Hematopoietic multipotent progenitor cell treated with erythropoietin and hydrocortisone succinate and interleukin-3 and kit ligand, for 17 days (in vitro differentiated cells): ENCODE results near the gene CRNN.

ENCODE experiments used
- DNase-seq: peaks from one replicate; pipeline ENCODE4 v3.0.0-alpha.2; 2015; ENCODE audit warnings: low spot score

Gene CRNN

DNA sequence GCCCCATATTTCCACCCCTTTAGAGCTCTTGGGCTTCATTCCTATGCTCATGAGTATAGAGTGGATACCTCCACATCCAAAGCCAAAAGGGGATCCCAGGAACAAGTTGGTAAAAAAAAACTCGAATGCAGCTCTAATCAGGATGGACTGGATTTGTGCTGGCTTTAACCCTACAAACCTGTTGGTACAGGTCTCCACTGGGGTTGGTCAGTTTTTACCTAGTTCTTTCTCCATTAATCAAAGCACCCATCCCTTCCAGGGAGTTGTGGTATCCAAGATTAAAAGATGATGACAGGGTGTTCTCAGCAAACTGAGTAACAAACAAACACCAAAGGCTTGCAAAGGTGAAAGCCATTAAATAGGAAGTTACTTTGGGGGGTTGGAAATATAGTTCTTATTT lies 5.9 kb upstream of the CRNN start:
- DNase-seq: no peak

DNA sequence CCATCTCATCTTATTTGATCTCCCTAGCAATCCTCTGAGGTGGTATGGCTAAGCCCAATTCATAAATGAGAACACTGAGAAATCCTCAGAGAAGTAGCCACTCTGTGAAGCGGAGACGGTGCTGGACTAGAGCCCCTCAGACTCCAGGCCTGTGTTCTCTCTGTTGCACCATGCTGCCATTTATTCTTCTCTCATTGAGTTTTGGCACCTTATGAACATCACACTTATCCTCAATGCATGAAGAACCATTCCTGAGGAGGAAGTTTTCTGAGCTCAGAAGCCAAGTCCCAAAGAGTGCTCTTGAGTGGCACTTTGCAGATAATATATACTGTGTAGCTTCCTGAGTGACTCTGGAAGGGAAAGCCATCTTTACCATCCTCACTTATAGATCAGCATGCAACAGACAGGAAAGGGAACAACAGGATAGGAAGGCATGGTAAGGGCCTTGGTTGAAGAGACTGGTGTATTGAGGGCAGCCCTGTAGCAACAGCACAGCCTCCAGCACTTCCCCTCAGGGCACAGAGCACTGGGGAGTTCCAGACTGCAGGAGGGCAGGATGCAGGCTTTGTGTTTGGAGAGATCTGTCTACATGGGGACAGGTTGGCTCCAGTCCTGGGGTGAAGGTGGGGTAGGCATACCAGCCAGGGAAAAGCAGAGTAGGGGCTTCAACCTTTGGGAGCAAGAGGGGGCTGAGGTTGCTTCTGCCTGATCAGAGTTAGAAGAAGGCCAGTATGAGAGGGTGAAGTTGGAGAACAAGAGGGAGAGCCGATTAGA lies 1.6 kb upstream of the CRNN start:
- DNase-seq: no peak

GRCh38 chr1:152412756-152413155 lies 1.3 kb downstream of the CRNN start:
- no peak for DNase-seq

GRCh38 chr1:152411134-152411533 lies 2.9 kb downstream of the CRNN start:
- DNase-seq: no peak

DNA sequence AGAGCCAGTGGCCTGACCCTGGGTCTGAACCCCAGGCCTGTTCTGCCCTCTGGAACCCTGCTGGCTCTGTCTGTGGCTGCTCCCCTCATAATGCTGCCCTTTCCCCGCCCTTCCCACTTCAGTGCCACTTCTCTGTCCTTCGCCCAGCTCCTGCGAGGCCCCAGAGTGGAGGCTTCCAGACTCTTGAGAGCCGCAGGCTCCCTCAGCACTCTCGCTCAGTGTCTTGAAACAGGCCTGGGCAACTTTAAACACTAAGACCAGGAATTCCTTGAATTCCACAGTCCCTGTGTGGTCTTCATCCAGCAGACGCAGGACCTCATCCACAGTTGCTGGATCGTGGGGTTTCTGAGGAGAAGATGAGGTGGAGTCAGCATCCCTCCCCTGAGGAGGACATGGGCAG lies 3.5 kb downstream of the CRNN start:
- DNase-seq: no peak

DNA sequence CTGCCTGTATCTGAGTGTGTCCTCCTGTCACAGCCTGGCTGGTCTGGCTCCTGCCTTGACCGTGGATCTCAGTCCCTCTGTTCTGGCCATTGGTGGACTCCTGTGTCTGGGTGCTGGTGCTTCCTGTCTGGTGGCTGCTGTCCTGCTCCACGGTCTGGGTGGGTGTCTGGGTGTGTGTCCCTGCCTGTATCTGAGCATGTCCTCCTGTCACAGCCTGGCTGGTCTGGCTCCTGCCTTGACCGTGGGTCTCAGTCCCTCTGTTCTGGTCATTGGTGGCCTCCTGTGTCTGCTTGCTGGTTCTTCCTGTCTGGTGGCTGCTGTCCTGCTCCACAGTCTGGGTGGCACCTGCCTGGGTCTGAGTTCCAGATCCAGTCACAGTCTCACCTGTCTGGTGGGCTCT lies 4.0 kb downstream of the CRNN start:
- DNase-seq: no peak

DNA sequence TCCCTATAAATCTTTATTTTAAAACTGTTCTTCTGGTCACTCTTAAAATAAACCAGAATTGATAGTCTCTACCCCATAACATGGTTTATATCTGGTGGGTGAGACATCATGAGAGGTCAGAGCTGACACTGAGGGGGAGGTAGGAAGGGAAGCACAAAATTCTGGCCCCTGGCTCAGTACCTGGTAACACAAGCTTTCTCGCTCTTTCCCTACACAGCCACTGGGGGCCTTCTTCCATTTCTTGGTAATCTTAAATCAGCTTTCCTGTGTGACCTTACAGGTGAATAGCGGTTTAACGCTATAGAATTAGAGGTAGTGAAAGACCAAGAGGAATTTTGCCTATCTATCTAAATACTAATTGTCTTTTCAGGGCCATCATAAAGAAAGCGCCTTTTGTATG lies 5.4 kb downstream of the CRNN start:
- no peak for DNase-seq

DNA sequence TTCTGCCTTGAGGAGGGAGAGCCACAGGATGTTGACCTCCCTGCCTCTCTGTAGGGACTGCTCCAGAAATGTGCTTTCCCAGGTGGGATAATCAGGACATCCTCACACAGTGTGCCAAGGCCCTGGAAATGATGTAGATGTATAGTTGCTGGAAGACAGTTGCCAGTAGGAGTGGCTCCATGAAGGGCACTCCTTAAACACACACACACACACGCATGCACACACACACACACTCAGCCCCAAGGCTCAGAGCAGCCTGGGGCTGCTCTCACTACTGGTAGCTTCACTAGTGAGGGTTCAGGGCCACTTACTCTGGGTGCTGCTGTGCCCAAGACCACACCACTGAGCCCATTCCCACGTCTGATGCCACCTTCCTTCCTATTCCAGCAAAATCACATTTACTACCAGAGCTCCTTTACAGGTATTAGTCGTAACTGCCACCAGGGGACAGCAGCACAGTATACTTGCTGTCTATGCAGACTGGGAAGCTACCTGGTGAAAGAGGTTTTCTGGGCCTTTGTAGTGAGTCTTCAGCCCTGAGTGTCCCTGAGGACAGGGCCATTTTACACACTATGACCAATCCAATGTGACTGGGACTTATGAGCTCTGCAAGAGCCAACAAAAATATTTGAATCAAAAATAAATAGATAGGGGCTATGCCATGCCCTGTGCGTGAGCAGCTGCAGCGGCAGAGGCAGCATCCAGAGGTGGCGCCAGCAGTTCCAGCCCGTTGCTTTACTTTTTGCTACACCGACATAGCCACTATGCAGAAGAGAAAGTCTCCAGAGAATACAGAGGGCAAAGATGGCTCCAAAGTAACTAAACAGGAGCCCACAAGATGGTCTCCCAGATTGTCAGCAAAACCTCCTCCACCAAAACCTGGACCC lies 15.0 kb downstream of the CRNN start:
- no peak for DNase-seq

DNA sequence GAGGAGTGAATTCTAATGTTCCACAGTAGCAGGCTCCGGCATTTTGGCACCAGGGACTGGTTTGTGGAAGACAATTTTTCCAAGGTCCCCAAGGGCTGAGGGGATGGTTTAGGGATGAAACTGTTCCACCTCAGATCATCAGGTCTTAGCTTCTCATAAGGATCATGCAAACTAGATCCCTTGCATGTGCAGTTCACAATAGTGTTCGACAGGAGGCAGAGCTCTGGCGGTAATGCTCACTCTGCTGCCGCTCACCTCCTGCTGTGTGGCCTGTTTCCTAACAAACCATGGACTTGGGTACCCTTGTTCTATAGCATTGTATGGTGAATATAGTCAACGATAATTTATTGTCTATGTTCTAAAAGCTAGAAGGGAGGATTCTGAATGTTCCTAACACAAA lies 16.6 kb downstream of the CRNN start:
- no peak for DNase-seq

DNA sequence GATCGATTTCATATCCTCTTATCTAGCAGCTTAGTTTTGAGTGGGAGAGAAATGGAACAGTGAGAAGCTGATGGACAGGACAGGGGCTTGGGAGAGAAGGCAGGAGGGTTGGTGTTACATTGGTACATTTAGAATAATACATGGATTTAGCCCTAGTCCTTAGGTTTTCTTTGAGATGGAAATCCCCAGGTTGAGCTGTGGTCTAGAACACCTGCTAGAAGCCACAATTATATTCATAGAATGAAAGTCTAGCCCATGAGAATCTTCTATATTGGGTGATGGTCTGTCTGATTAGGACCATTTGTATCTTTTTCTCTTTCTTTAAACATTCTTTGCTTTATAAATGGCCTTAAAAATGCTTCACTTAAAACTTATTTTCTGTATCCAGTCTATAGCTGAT lies 19.9 kb downstream of the CRNN start:
- DNase-seq: no peak

DNA sequence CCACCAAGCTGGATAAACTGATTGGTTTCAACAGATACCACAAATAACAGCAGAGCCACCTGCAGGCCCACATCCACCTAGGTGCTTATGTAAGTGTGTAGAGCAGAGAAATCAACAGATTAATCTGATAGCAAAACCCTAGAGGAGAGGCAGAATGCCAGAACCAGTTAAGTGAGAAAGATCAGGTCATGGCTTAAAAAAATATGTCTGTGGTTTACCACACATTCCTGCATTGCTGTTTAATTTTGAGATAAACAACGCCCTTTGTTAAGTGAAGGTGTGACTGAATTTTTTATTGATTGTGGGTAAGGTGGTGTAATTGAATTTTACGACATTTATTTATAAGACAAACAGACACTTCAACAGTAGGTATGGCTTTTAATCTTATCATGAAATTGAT lies 21.2 kb downstream of the CRNN start:
- DNase-seq: no peak

DNA sequence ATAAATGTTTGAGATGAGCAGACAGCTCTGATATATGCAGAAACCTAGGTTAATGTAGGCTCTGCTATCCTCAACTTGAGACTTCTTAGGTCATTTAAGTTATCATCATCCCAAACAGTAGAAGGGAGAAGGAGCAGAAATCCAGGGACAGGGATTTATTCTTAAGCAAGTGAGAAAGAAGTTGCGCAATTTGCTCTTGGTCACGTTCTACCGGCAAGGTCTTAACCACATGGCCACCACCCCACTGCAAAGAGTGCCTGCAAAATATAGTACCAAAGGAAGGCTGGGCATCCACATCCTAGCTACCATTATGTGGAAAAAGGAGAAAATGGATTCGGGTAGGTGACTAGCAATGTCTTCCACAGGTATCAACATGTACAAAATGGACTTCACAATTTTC lies 25.2 kb downstream of the CRNN start:
- DNase-seq: no peak

DNA sequence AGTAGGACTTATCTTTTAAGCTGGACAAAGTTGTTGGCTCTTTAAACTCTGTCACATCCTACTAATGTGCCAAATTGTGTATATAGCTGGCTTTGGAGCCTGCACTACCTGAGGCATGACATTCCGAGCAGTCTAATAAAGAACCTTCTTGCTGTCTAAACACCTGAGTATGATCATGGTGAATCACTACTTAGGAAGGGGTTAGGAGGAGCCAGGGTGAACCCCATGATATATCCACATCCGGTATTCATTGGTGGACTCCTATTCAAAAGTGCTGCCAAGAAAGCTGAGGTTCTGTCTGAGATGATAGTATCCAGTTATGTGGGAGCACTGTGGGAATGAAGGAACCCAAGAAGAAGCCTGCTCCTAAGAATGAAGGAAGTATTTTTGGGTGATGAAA lies 27.1 kb downstream of the CRNN start:
- DNase-seq: no peak

DNA sequence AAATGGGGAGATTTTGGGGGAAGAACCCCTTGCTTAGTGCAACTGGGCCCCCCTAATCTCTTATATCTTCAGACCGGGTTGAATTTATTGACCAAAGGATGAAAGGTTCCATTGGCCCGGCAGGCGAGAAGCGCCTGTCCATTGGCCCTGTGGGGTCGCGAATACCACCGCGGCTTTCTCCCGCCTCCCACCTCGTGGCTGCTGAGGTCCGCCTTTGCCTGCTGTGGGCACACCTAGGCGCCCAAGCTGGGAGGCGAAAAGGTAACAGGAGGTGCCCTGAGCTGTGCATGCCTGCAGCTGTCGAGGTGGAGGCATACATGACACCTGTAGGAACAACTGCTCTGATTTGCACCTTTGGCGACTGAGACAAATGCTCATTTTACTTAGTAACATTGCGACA lies 33.1 kb downstream of the CRNN start:
- no peak for DNase-seq

GRCh38 chr1:152374451-152374850 lies 39.6 kb downstream of the CRNN start:
- DNase-seq: no peak

DNA sequence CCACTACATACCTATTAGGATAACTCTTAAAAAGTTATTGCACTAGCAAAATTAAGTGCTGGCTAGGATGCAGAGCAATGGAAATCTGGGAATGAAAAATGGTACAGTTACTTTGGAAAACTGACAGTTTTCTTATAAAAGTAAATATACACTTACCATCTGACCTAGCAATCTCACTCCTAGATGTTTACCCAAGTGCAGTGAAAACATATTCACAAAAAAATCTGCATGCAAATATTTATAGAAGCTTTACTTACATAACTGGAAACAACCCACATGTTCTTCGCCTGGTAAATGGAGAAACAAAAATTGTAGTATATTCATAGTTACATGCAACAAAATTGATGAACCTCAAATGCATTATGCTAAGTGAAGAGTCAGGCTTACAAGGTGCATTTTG lies 41.4 kb downstream of the CRNN start:
- DNase-seq: no peak

DNA sequence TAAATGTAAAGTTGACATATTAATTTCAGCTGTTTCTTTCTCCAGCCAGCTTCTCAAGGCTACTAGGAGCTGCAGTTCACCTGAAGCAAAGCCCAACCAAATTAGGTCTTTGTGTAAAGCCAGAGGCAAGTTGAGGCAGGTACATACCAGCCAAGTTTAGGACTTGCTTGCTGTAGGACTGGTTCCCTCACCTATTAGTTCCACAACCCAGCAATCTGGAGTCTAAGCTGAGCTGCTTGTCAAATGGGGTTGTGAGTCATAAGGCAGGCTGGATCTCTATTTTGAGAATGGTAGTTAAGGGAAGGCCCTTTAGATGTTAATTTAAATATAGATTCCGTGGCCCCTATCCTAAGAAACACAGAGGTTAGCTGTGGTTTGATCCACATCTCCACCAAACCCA lies 46.6 kb downstream of the CRNN start:
- DNase-seq: no peak

DNA sequence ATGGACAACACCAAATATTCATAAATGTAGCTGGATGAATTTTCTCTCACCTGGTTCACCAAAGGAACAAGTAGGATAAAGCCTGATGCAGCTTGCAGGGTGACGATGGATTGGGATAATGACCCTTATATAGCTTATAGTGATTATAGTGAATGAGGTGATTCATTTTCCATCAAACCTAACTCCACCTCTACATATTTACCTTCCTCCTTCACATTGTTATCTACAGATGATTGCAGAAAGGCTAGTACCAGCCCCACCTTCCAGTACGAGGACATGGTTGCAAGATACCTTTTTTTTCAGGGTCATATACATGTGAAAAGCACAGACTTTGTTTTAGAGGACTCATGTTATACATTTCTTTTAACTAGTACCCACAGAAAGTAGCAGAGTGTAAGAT lies 54.2 kb downstream of the CRNN start, which contains the start of gene FLG2:
Gene FLG2, minus strand, starts transcription at position 101 of the 400 bp plus-strand sequence. CDS start 1,122 bp downstream, outside the sequence.
- no peak for DNase-seq
